CD1c-positive myeloid dendritic cell (primary cell): ENCODE measurements around the gene PIGH.

Experiments used
- DNase-seq: peaks from one replicate; pipeline ENCODE4 v3.0.0-alpha.2; 2016; ENCODE audit errors: extremely low spot score

PIGH gene

GRCh38 chr14:67575684-67576083, 24.4 kb downstream of the PIGH start:
- peak; percentile 78 for DNase-seq

GRCh38 chr14:67574806-67575205, 25.3 kb downstream of the PIGH start:
- peak; percentile 15 for DNase-seq

GRCh38 chr14:67574156-67574555, 25.9 kb downstream of the PIGH start:
- DNase-seq, result no peak

GRCh38 chr14:67573228-67574010, 26.6 kb downstream of the PIGH start:
- no peak for DNase-seq

DNA sequence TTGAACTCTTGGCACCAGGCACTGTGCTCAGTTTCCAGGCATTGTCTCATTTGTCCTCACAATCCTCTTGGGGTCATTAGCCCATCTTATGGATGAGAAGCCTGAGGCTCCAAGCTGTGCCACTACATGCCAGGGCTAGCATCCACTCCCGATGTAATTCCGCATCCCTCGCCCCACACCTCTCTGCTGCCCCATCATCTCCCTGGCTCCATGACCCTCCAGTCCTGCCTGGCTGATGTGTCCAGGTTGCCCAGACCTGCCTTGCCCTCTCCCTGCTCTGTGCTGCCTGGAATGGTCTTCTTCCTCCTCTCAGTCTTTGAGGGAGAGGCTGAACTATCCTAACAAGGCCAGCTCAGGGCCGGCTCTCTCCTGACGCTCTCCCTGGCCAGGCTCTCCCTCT, 27.5 kb downstream of the PIGH start:
- no peak for DNase-seq

DNA sequence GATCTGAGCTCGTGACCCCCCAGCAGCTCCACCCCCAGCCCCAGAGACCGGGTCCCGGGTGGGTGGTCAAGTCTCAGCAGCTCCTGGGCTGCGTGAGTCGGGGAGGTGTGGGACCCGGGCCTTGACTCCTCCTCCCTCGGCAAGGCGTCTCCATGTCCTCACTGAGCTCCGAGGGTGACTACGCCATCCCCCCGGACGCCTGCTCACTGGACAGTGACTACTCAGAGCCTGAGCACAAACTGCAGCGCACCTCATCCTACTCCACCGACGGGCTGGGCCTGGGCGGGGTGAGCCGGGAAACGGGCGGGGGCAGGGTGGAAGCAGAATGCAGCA, 28.1 kb downstream of the PIGH start:
- no peak for DNase-seq

DNA sequence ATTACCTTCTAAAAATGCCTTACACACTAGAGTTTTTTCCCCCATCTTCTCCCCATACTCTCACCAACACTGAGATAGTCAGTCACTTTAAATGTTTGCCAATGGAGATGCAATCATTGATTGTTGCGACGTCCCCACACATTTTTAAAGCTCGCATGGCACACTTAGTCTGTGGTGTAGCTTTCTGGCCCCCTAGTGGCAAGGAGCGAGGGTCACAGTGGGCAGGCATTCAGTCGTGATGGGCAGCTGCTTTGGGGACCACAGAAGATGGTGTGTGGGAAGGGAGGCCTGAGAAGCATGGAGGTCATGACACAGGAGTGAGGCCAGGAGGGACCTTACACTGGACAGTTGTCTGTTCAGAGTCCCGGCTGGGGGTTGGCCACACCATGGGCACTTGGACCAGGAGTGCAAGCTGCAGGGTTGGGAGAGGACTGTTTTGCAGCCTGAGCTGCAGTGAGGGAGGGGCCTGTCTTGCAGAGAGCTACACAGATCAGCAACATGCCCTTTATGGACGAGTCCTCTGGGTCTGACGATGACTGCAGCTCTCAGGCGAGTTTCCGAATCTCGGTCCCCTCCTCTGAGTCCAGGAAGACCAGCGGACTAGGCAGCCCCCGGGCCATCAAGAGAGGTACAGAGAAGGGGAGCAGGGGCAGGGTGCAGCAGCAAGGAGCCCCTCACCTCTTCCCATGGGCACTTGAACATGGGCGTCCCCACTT, 28.6 kb downstream of the PIGH start:
- peak; percentile 74 for DNase-seq

- DNase-seq, result no peak
These were observed 29.6 kb downstream of the PIGH start for GRCh38 chr14:67570453-67570852.

DNA sequence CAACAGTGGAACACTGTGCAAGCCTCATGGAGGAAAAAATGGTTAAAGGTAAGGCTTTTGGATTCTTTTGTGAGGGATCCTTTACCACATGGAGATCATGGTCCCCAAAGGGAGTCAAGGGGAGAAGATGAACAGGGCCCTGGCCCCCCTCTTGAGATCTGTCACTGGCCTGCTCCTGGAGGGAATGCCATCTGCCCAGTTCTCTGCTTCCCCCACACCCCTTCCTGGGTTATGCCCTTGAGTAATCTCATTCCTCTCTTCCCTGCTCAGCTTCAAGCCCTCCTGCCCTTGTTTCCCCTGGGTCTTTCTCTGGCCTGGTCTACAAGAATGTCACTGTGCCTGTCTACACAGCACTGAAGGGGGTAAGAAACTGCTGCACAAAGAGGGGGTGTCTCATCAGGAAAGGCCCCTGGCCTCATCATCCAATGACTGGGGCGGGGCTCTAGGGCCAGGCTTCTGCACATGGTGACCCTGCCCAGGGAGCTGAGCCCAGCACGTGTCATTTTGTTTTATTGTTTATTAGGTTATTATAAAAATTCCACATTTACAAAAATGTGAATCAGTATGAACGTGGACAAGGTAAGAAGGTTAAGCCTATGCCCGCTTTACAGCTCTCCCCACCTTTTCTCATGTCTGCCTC, 30.3 kb downstream of the PIGH start:
- no peak for DNase-seq

DNA sequence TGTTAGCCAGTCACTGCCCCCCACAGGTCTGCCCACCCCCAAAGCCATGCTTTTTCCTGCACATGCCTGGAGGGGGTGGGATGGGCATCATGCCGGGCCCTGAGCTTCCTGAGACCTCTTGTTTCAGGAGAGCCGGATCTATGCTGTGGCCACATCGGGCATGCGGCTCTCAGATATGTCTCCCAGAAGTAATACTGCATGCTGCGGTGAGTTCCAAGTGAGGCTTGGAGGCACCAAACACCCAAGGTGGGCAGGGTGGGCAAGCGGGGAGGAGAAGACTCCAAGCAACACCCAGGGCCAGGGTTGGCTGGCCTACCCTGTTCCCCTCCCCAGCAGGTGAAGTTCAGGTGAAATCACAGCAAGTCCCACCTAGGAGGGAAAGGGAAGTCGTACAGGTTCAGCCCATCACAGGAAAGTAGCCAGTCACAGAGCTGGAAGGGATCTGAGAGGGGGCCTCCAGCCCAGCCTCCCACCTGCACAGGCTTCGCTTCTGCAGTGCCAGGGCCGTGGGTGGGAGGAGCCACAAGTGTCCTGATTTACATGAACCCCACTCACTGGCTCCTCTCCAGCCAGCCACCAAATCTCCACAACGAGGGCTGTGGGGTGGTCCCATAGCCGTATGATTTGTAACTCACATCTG, 30.9 kb downstream of the PIGH start:
- DNase-seq, result no peak

DNA sequence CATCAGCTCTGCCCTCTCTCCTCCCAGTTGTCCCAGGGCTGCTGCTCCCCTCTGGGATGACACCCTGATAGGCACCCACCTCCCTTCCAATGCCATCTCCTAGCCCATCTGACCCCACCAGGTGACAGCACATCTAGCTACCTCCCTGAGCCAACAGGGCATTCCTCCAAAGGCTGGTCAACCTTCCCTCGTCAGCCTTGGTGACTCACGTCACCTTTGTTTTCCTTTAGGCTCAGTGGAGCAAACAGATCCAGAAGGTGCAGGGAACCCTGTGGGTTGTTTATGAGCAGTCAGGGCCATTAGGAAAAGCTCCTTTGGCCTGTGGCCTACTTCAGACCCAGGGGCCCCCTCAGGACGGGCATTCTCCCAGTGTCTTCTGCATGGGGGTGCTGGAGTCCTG, 32.4 kb downstream of the PIGH start:
- DNase-seq, result no peak

DNA sequence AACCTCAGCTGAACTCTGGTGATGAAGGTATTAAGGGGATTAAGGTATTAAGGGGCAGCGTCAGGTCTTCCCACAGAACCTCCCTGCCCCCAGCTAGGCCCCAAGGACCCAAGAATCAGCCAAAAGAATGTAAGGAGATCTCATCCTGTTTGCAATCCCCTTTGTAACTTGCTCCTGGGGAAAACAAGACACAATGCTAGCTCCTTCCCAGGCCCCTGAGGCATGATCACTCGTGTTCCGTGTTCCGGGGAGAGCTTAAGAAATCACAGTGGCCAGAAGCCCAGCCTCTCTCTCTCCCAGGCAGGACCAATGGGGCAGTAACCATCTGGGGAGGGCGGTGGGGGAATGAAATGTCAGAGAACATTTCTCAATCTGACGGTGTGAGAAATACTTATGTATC, 33.2 kb downstream of the PIGH start:
- no peak for DNase-seq

GRCh38 chr14:67564236-67564635, 35.8 kb downstream of the PIGH start:
- DNase-seq, result no peak

GRCh38 chr14:67562776-67563150, 37.3 kb downstream of the PIGH start:
- no peak for DNase-seq

GRCh38 chr14:67562025-67562775, 37.9 kb downstream of the PIGH start:
- no peak for DNase-seq

GRCh38 chr14:67559639-67560038, 40.4 kb downstream of the PIGH start:
- DNase-seq, result no peak

GRCh38 chr14:67557656-67558055, 42.4 kb downstream of the PIGH start:
- no peak for DNase-seq

DNA sequence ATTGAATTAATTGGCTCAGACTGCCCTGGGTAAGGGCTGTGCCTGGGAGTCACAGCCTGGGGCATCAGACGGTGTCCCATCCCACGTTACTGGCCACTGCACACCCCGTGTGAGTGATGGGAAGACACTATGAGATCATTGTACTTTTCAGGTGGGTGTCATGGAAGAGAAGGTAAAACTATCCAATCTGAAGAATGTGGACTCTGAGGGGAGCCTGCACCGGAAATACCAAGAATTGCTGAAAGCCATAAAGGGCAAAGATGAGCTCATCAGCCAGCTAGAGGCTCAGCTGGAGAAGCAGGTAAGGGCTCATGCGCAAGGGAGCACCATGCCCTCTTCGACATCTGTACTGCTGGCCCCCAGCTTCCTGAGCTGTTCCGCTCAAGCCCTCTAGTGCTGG, 43.0 kb downstream of the PIGH start:
- no peak for DNase-seq

DNA sequence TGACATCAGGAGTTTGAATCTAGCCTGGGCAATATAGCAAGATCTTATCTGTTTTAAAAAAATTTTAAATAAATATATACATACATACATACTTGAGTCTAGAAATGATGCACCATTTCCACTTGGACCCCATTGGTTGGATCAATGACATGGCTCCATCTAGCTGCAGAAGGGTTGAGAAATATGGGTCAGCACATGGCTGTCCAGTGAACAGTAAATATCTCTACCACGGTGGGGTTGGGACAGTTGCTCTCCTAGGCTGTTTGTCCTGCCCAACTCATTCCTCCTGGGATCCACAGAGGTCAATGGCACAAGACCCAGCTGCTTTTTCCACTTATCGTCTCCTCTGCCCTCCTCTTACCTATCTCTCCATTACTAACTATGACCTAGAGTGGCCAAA, 43.4 kb downstream of the PIGH start:
- DNase-seq, result no peak

DNA sequence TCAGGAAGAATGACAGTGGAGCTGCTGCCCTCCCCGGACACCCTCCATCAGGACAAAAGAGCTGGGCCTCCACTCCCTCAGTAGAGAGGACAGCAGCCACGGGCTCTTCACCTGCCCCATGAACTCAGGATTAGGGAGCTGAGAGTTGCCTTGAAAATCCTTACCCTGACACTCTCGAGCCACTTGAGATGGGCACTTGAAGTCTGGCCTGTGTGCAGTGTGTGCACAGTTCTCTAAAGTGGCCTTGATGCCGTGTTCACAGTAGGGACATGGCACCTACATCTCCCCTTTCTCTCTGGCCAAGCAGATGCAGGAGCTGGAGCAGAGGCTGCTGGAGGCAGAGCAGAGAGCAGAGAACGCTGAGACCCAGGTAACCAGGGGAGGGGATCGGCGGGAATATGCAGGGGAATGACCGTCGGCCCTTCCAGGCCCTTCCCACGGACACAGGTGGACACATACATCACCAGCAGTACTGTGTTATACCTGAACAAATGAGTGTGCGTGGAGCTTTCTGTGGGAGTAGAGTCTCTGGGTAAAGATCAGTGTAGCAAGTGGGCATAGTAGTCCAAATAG, 44.5 kb downstream of the PIGH start:
- no peak for DNase-seq

DNA sequence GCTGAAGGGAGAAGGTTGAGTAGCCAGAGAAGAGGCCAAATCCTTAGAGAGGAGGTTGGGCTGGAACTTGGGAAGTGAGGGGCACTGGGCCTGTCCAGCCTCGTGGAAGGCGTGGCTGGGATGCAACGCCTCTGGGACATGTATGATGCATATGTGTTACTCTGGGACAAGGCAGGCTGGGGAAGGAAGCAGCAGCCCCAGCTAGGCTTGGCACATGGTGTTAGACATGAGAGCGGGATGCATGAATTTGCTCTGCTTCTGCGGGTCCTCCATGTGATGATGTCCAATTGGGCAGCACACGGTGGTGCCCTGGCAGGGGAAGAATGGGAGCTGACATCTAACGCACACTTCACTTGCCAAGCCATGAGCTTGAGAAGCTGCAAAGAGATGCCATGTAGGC, 45.7 kb downstream of the PIGH start:
- no peak for DNase-seq

DNA sequence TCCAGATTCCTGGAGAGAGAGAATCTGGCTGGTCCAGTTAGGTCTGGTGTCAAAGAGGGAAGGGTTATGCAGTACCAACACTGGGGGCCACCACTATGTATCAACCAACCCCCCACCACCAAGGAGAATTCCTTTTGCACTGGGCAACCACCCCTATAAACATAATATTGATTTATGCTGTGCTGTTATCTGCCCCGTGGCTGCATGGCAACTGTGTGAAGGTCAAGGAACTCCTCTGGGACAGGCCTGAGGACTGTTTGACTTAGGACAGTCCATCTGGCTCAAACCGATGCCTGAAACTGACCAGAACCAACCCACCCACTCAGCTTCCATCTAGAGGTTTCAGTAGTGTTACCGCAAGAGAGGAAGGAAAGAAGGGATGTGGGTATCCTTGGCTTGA, 46.5 kb downstream of the PIGH start:
- DNase-seq, result peak; percentile 21
